GM12874 (cell line): Measurements from ENCODE around the gene DAGLA.
A peak's percentile ranks its signal among the peaks of the same experiment; 100 is the strongest.

Source experiments
- CTCF ChIP-seq: IDR thresholded peaks from 2 replicates; pipeline ENCODE4 v1.5.1; 2011; ENCODE audit warnings: low read depth, mild to moderate bottlenecking, control low read depth, low read length, moderate library complexity; ENCODE audit not compliant: insufficient read depth

Gene DAGLA

GRCh38 chr11:61701242-61701886 lies 21.2 kb downstream of the DAGLA start:
- TF ChIP-seq CTCF: peak; percentile 18; the same call in 1 of the 2 replicates

GRCh38 chr11:61702701-61703312 lies 22.6 kb downstream of the DAGLA start:
- TF ChIP-seq CTCF: no peak

- no peak for TF ChIP-seq CTCF
Observed at GRCh38 chr11:61704838-61705237, 24.6 kb downstream of the DAGLA start.

- TF ChIP-seq CTCF: no peak
Observed at GRCh38 chr11:61706452-61707400, 26.5 kb downstream of the DAGLA start.

GRCh38 chr11:61707574-61707973 lies 27.4 kb downstream of the DAGLA start:
- TF ChIP-seq CTCF: no peak

- no peak for TF ChIP-seq CTCF
Observed at GRCh38 chr11:61709110-61709509, 28.9 kb downstream of the DAGLA start.

GRCh38 chr11:61709572-61709971 lies 29.4 kb downstream of the DAGLA start:
- TF ChIP-seq CTCF: no peak
